Smooth muscle cell (in vitro differentiated cells): ENCODE results near the gene PTTG2. TPM values are rescaled to one million over a fixed set of nuclear protein-coding genes. Genes with fewer than 3 reads are reported as not detected.

Source experiments
- DNase-seq: peaks from one replicate; lab custom pipeline; 2025; ENCODE audit not compliant: unreplicated experiment; lab: John Stamatoyannopoulos, UW
- H2AFZ ChIP-seq: fragments of 200-600 bp; sonication (generic); 2 replicates; pipeline ENCODE4 v1.6.0; 2016; ENCODE audit warnings: antibody characterized with exemption, low read depth, mild to moderate bottlenecking
- H3F3A ChIP-seq: fragments of 200-600 bp; sonication (generic); 2 replicates; pipeline ENCODE4 v1.6.0; 2017; ENCODE audit warnings: antibody characterized with exemption, low read depth
- H3K27ac ChIP-seq: fragments of 200-600 bp; sonication (generic); 2 replicates; pipeline ENCODE4 v1.5.1; 2016; ENCODE audit warnings: low read depth, mild to moderate bottlenecking
- H3K27me3 ChIP-seq: fragments of 200-600 bp; sonication (generic); 2 replicates; pipeline ENCODE4 v1.6.1; 2016; ENCODE audit warnings: low read depth, mild to moderate bottlenecking
- H3K36me3 ChIP-seq: fragments of 200-600 bp; sonication (generic); 2 replicates; pipeline ENCODE4 v1.5.1; 2016; ENCODE audit warnings: low read depth
- H3K4me1 ChIP-seq: fragments of 200-600 bp; sonication (generic); 2 replicates; pipeline ENCODE4 v1.5.1; 2016; ENCODE audit warnings: low read depth
- H3K4me2 ChIP-seq: fragments of 200-600 bp; sonication (generic); 2 replicates; pipeline ENCODE4 v1.6.0; 2016; ENCODE audit warnings: mild to moderate bottlenecking
- H3K4me3 ChIP-seq: fragments of 200-600 bp; sonication (generic); 2 replicates; pipeline ENCODE4 v1.5.1; 2016; ENCODE audit warnings: mild to moderate bottlenecking
- H3K79me2 ChIP-seq: fragments of 200-600 bp; sonication (generic); 2 replicates; pipeline ENCODE4 v1.6.0; 2016; ENCODE audit warnings: low read depth, mild to moderate bottlenecking
- H3K9ac ChIP-seq: fragments of 200-600 bp; sonication (generic); 2 replicates; pipeline ENCODE4 v1.6.0; 2016; ENCODE audit warnings: low read depth
- H3K9me3 ChIP-seq: fragments of 200-600 bp; sonication (generic); replicated peaks from 2 replicates; pipeline ENCODE4 v1.5.1; 2016; ENCODE audit warnings: low read depth
- H4K20me1 ChIP-seq: fragments of 200-600 bp; sonication (generic); 2 replicates; pipeline ENCODE4 v1.6.0; 2016; ENCODE audit warnings: low read depth
- WGBS: methylation state at CpG from one replicate; pipeline ENCODE4 v1.1.7; 2016; ENCODE audit warnings: low lambda C conversion rate; 5-methylcytosine and 5-hydroxymethylcytosine counted together
- polyA plus RNA-seq: library from polyadenylated mRNA; unstranded; fragments of >200 nt; fragmentation: Nextera tagmentation; extraction: Ambion mirVana; gene quantifications from 2 replicates; pipeline ENCODE4 v1.2.1, GENCODE V29; 2016
- total RNA-seq: library from RNA; depleted of rRNA; stranded (reverse); fragments of >200 nt; gene quantifications from 2 replicates; pipeline ENCODE4 v1.2.3, GENCODE V29; 2014
- TF ChIP-seq, protein P1 (sequence below): fragments of 200-600 bp; sonication (generic); IDR thresholded peaks from 2 replicates; pipeline ENCODE4 v1.5.1; 2017; ENCODE audit warnings: borderline replicate concordance, mild to moderate bottlenecking, antibody characterized with exemption; ENCODE audit not compliant: insufficient read depth, poor library complexity, severe bottlenecking

Gene PTTG2
- total RNA-seq: not detected in 2 replicates
- polyA plus RNA-seq: not detected in 2 replicates

DNA sequence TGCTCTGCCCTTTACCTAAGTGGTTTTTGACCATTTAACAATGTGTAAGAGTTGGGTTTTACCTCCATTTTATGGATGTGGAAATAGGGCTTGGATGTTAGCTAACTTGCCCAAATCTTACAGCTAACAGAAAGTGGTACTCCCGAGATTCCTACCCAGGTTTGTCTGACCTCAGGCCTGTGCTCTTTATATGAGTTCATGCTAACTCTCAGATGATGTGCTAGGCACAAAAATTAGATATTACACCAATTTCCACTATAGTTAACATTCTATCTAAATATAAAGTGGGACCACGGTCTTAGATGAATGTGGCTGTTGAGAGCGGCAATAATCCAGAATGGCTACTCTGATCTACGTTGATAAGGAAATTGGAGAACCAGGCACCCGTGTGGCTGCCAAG is at the start of gene PTTG2:
Gene PTTG2 (plus strand): TSS at position 301 of the 400 bp plus-strand sequence. CDS start 37 bp downstream, at position 338.
- Histone ChIP-seq H4K20me1 (no peaks in the 10 kb centered on the region), H3K9me3 (no peaks in the 10 kb centered on the region), H3K4me3 (no peak within 1 kb of the TSS), H3K27me3 (no peaks in the 10 kb centered on the region), H3K9ac (no peak within 1 kb of the TSS), H2AFZ (peak within 1 kb of the TSS; percentile 66), H3K36me3 (no peaks in the 10 kb centered on the region), H3K79me2 (no peaks in the 10 kb centered on the region), H3K4me1 (no peaks in the 10 kb centered on the region), H3K27ac (no peak within 1 kb of the TSS), H3K4me2 (no peak within 1 kb of the TSS), H3F3A (peaks cover 3% of the 10 kb centered on the region)
- TF ChIP-seq, protein P1, sequence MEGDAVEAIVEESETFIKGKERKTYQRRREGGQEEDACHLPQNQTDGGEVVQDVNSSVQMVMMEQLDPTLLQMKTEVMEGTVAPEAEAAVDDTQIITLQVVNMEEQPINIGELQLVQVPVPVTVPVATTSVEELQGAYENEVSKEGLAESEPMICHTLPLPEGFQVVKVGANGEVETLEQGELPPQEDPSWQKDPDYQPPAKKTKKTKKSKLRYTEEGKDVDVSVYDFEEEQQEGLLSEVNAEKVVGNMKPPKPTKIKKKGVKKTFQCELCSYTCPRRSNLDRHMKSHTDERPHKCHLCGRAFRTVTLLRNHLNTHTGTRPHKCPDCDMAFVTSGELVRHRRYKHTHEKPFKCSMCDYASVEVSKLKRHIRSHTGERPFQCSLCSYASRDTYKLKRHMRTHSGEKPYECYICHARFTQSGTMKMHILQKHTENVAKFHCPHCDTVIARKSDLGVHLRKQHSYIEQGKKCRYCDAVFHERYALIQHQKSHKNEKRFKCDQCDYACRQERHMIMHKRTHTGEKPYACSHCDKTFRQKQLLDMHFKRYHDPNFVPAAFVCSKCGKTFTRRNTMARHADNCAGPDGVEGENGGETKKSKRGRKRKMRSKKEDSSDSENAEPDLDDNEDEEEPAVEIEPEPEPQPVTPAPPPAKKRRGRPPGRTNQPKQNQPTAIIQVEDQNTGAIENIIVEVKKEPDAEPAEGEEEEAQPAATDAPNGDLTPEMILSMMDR: no peak
- no peak for DNase-seq
- WGBS: 92% methylated on average over 5 of the region's 5 CpGs

DNA sequence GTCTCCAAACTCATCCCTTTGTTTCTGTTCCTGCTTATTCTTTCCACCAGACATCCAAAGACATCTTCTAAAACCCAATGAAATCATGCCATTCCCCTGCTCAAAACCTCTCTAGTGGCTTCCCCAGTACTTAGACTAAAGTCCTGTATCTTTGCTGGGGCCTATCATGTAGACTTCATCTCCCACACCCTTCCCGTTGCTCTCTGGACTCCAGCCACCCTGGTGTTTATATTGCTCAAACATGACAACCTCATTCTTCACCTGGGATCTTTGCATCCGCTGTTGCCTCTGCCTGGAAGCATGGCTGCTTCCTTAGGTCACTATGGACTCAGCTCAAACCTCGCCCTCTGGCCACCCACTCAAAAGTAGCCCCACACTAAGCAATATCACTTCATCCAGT is 45.7 kb upstream of the PTTG2 start:
- whole genome bisulfite sequencing: 94% methylated on average over 3 of the region's 3 CpGs
- no peaks in the 10 kb centered on the region for H3K36me3 ChIP-seq
- no peaks in the 10 kb centered on the region for H3K27me3 ChIP-seq
- H4K20me1 ChIP-seq: no peaks in the 10 kb centered on the region
- H3K4me3 ChIP-seq: no peak overlapping the region
- TF ChIP-seq, protein P1: no peak
- H3F3A ChIP-seq: no peaks in the 10 kb centered on the region
- H3K79me2 ChIP-seq: no peaks in the 10 kb centered on the region
- no peak for DNase-seq
- no peak overlapping the region for H3K4me2 ChIP-seq
- H3K27ac ChIP-seq: no peak overlapping the region
- no peaks in the 10 kb centered on the region for H3K4me1 ChIP-seq
- H2AFZ ChIP-seq: no peak overlapping the region
- H3K9ac ChIP-seq: no peak overlapping the region
- H3K9me3 ChIP-seq: no peaks in the 10 kb centered on the region

DNA sequence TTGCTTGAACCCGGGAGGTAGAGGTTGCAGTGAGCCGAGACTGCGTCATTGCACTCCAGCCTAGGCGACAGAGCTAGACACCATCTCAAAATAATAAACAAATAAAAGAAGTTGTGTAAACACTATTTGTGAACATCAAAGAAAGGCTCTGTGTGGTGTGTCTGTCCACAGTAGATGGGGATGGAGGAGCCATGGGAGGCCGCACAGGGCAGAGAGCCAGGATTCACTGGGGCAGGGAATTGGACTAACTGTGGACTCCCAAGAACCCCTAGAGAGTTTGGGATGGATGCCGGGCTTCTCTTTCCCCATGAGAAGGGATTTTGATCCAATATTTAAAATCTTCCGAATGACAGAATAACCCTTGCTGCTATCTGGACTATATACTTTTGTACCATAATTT is 42.8 kb upstream of the PTTG2 start:
- H3K9ac ChIP-seq: no peak overlapping the region
- H2AFZ ChIP-seq: no peak overlapping the region
- no peak overlapping the region for H3K4me2 ChIP-seq
- no peaks in the 10 kb centered on the region for H3F3A ChIP-seq
- H3K4me1 ChIP-seq: no peaks in the 10 kb centered on the region
- H3K27ac ChIP-seq: no peak overlapping the region
- H3K4me3 ChIP-seq: no peak overlapping the region
- DNase-seq: no peak
- no peaks in the 10 kb centered on the region for H3K79me2 ChIP-seq
- 91% methylated on average over 7 of the region's 7 CpGs for WGBS
- H3K9me3 ChIP-seq: no peaks in the 10 kb centered on the region
- H3K36me3 ChIP-seq: no peaks in the 10 kb centered on the region
- H4K20me1 ChIP-seq: no peaks in the 10 kb centered on the region
- TF ChIP-seq, protein P1: no peak
- no peaks in the 10 kb centered on the region for H3K27me3 ChIP-seq

DNA sequence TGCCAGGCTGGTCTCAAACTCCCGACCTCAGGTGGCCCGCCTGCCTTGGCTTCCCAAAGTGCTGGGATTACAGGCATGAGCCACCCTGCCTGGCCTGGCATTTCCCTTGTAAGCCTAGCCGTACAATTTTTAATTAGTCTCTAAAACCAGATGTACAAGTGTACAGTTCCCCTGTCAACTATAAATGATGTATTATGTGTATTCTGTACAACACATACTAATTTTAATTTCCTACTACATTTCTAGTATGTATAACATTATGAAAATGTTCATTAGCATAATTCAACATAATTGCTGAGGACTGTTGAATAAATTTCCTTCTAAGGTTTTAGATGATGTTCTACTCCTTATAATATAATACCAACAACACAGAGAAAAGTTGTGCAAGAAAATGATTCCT is 41.5 kb upstream of the PTTG2 start:
- Histone ChIP-seq H3K4me2 (no peak overlapping the region), H3K4me3 (no peak overlapping the region), H3K27ac (no peak overlapping the region), H3K79me2 (no peaks in the 10 kb centered on the region), H4K20me1 (no peaks in the 10 kb centered on the region), H2AFZ (no peak overlapping the region), H3K36me3 (no peaks in the 10 kb centered on the region), H3K9me3 (no peaks in the 10 kb centered on the region), H3K27me3 (no peaks in the 10 kb centered on the region), H3K9ac (no peak overlapping the region), H3F3A (no peaks in the 10 kb centered on the region), H3K4me1 (no peaks in the 10 kb centered on the region)
- WGBS: 85% methylated on average over 3 of the region's 3 CpGs
- no peak for DNase-seq
- TF ChIP-seq, protein P1: no peak
